Astrocyte (in vitro differentiated cells and primary cell): ENCODE results near the gene ZIC4. TPM values are rescaled to one million over a fixed set of nuclear protein-coding genes. Genes with fewer than 3 reads are reported as not detected.
A peak's percentile ranks its signal among the peaks of the same experiment; 100 is the strongest.

Source experiments
- DNase-seq: peaks from one replicate; pipeline ENCODE4 v3.0.0-alpha.2; 2010; ENCODE audit warnings: low read depth
- FAIRE-seq: peaks from 2 replicates; lab custom pipeline; 2011; peaks lifted over from hg19 to GRCh38; lab: Jason Lieb, UNC
- H2AFZ ChIP-seq: 2 replicates; pipeline ENCODE4 v1.6.0; 2012; ENCODE audit warnings: low read depth, low read length, inconsistent platforms
- H3K27ac ChIP-seq: 2 replicates; pipeline ENCODE4 v1.5.1; 2011; ENCODE audit warnings: low read depth, low read length, inconsistent platforms
- H3K27me3 ChIP-seq: 2 replicates; pipeline ENCODE4 v1.6.0; 2011; ENCODE audit warnings: low read length, inconsistent platforms; ENCODE audit not compliant: insufficient read depth
- H3K36me3 ChIP-seq: 2 replicates; pipeline ENCODE4 v1.5.1; 2011; ENCODE audit warnings: low read length, inconsistent platforms; ENCODE audit not compliant: insufficient read depth
- H3K4me1 ChIP-seq: 2 replicates; pipeline ENCODE4 v1.5.1; 2011; ENCODE audit warnings: low read length, inconsistent platforms; ENCODE audit not compliant: insufficient read depth
- H3K4me2 ChIP-seq: 2 replicates; pipeline ENCODE4 v1.6.0; 2012; ENCODE audit warnings: low read length, inconsistent platforms
- H3K4me3 ChIP-seq: 2 replicates; pipeline ENCODE4 v1.5.1; 2011; ENCODE audit warnings: low read depth, mild to moderate bottlenecking, low read length, inconsistent platforms; ENCODE audit not compliant: insufficient read depth
- H3K79me2 ChIP-seq: 2 replicates; pipeline ENCODE4 v1.6.0; 2012; ENCODE audit warnings: mild to moderate bottlenecking, low read length, inconsistent platforms; ENCODE audit not compliant: insufficient read depth
- H3K9ac ChIP-seq: 2 replicates; pipeline ENCODE4 v1.6.0; 2012; ENCODE audit warnings: mild to moderate bottlenecking, low read length, inconsistent platforms
- H3K9me3 ChIP-seq: 2 replicates; pipeline ENCODE4 v1.5.1; 2012; ENCODE audit warnings: low read depth, mild to moderate bottlenecking, low read length, inconsistent platforms; ENCODE audit not compliant: insufficient read depth
- H4K20me1 ChIP-seq: 2 replicates; pipeline ENCODE4 v1.6.0; 2012; ENCODE audit warnings: low read length, inconsistent platforms; ENCODE audit not compliant: insufficient read depth
- H3K27ac Mint-ChIP-seq: one replicate; pipeline ENCODE4 v1.8.0; 2021; ENCODE audit warnings: mild to moderate bottlenecking, mixed read lengths; ENCODE audit not compliant: unreplicated experiment
- H3K27me3 Mint-ChIP-seq: one replicate; pipeline ENCODE4 v1.8.0; 2021; ENCODE audit warnings: low read depth, mixed read lengths; ENCODE audit not compliant: unreplicated experiment
- H3K36me3 Mint-ChIP-seq: one replicate; pipeline ENCODE4 v1.8.0; 2021; ENCODE audit warnings: low read depth, mixed read lengths; ENCODE audit not compliant: unreplicated experiment
- H3K4me1 Mint-ChIP-seq: one replicate; pipeline ENCODE4 v1.8.0; 2021; ENCODE audit warnings: low read depth, mixed read lengths; ENCODE audit not compliant: unreplicated experiment
- H3K4me3 Mint-ChIP-seq: one replicate; pipeline ENCODE4 v1.8.0; 2021; ENCODE audit warnings: mild to moderate bottlenecking, moderate library complexity, mixed read lengths; ENCODE audit not compliant: unreplicated experiment
- H3K9me3 Mint-ChIP-seq: one replicate; pipeline ENCODE4 v1.8.0; 2021; ENCODE audit warnings: mild to moderate bottlenecking, mixed read lengths; ENCODE audit not compliant: unreplicated experiment
- CTCF ChIP-seq: IDR thresholded peaks from 2 replicates; pipeline ENCODE4 v1.5.1; 2011; ENCODE audit warnings: low read depth, mild to moderate bottlenecking, inconsistent platforms, low read length, moderate library complexity; ENCODE audit not compliant: insufficient read depth
- EZH2 ChIP-seq: IDR thresholded peaks from 2 replicates; pipeline ENCODE4 v1.6.1; 2012; ENCODE audit warnings: mild to moderate bottlenecking, low read length, inconsistent platforms; ENCODE audit not compliant: insufficient read depth
- total RNA-seq: library from RNA; stranded (reverse); gene quantifications from 2 replicates; pipeline ENCODE4 v1.2.1, GENCODE V29; 2021

ZIC4 gene
- total RNA-seq, 1 donor from 2014 or later, result not detected

GRCh38 chr3:147384210-147385058 lies 21.9 kb downstream of the ZIC4 start:
- H3K4me1 Mint-ChIP-seq, result no peaks in the 10 kb centered on the region
- peaks cover 83% of the 10 kb centered on the region for H3K27me3 ChIP-seq
- TF ChIP-seq EZH2, result no peak
- TF ChIP-seq CTCF, result no peak
- FAIRE-seq (no peak), DNase-seq (no peak)
- no peak overlapping the region for H2AFZ ChIP-seq
- H3K36me3 Mint-ChIP-seq, result no peaks in the 10 kb centered on the region
- H3K4me2 ChIP-seq, result no peak overlapping the region
- no peaks in the 10 kb centered on the region for H3K79me2 ChIP-seq
- no peak overlapping the region for H3K27ac ChIP-seq
- H3K9me3 Mint-ChIP-seq, result peaks cover 14% of the 10 kb centered on the region
- no peaks in the 10 kb centered on the region for H3K4me1 ChIP-seq
- H3K4me3 Mint-ChIP-seq, result no peak overlapping the region
- no peak overlapping the region for H3K9ac ChIP-seq
- no peaks in the 10 kb centered on the region for H4K20me1 ChIP-seq
- no peaks in the 10 kb centered on the region for H3K36me3 ChIP-seq
- peaks cover 97% of the 10 kb centered on the region for H3K27me3 Mint-ChIP-seq
- H3K27ac Mint-ChIP-seq, result no peak overlapping the region
- H3K4me3 ChIP-seq, result no peak overlapping the region
- peaks cover 4% of the 10 kb centered on the region for H3K9me3 ChIP-seq

- Mint-ChIP-seq H3K27me3 (peaks cover 97% of the 10 kb centered on the region), H3K9me3 (peaks cover 13% of the 10 kb centered on the region), H3K4me1 (no peaks in the 10 kb centered on the region), H3K27ac (no peak overlapping the region), H3K4me3 (no peak overlapping the region), H3K36me3 (no peaks in the 10 kb centered on the region)
- Histone ChIP-seq H3K9ac (no peak overlapping the region), H3K9me3 (peaks cover 4% of the 10 kb centered on the region), H3K27me3 (peaks cover 83% of the 10 kb centered on the region), H3K27ac (no peak overlapping the region), H3K4me3 (no peak overlapping the region), H2AFZ (no peak overlapping the region), H4K20me1 (no peaks in the 10 kb centered on the region), H3K4me1 (no peaks in the 10 kb centered on the region), H3K36me3 (no peaks in the 10 kb centered on the region), H3K79me2 (no peaks in the 10 kb centered on the region), H3K4me2 (no peak overlapping the region)
- no peak for FAIRE-seq
- peak; percentile 15 for TF ChIP-seq CTCF
- TF ChIP-seq EZH2, result no peak
- DNase-seq, result no peak
Observed at GRCh38 chr3:147383617-147384016, 22.7 kb downstream of the ZIC4 start.

- no peak for DNase-seq
- no peaks in the 10 kb centered on the region for H3K4me1 ChIP-seq
- H2AFZ ChIP-seq, result no peak overlapping the region
- H3K36me3 ChIP-seq, result no peaks in the 10 kb centered on the region
- Mint-ChIP-seq H3K36me3 (no peaks in the 10 kb centered on the region), H3K4me1 (no peaks in the 10 kb centered on the region), H3K9me3 (peaks cover 13% of the 10 kb centered on the region), H3K27me3 (peaks cover 98% of the 10 kb centered on the region), H3K27ac (no peak overlapping the region), H3K4me3 (no peak overlapping the region)
- no peak for FAIRE-seq
- TF ChIP-seq EZH2 (no peak), CTCF (no peak)
- H3K4me2 ChIP-seq, result no peak overlapping the region
- peaks cover 9% of the 10 kb centered on the region for H3K9me3 ChIP-seq
- H3K4me3 ChIP-seq, result no peak overlapping the region
- no peak overlapping the region for H3K27ac ChIP-seq
- no peak overlapping the region for H3K9ac ChIP-seq
- peaks cover 79% of the 10 kb centered on the region for H3K27me3 ChIP-seq
- no peaks in the 10 kb centered on the region for H3K79me2 ChIP-seq
- no peaks in the 10 kb centered on the region for H4K20me1 ChIP-seq
Observed at GRCh38 chr3:147381596-147381995, 24.7 kb downstream of the ZIC4 start.
